GM19351 (cell line): ENCODE results near the gene SPTY2D1.
A peak's percentile ranks its signal among the peaks of the same experiment; 100 is the strongest.
"Not testable (repeated sequence)": the region's sequence is repeated elsewhere in the genome, so short reads cannot be mapped to it uniquely, and the experiment has no call there.

Experiments
- ATAC-seq: cut with Tn5 transposase; IDR thresholded peaks from one replicate; pipeline ENCODE4 v1.9.1; 2021; ENCODE audit warnings: mild to moderate bottlenecking, moderate library complexity; ENCODE audit not compliant: unreplicated experiment

Gene SPTY2D1

GRCh38 chr11:18623707-18624106, 10.4 kb downstream of the SPTY2D1 start:
- no peak for ATAC-seq

GRCh38 chr11:18618342-18619025, 15.7 kb downstream of the SPTY2D1 start:
- ATAC-seq = no peak

DNA sequence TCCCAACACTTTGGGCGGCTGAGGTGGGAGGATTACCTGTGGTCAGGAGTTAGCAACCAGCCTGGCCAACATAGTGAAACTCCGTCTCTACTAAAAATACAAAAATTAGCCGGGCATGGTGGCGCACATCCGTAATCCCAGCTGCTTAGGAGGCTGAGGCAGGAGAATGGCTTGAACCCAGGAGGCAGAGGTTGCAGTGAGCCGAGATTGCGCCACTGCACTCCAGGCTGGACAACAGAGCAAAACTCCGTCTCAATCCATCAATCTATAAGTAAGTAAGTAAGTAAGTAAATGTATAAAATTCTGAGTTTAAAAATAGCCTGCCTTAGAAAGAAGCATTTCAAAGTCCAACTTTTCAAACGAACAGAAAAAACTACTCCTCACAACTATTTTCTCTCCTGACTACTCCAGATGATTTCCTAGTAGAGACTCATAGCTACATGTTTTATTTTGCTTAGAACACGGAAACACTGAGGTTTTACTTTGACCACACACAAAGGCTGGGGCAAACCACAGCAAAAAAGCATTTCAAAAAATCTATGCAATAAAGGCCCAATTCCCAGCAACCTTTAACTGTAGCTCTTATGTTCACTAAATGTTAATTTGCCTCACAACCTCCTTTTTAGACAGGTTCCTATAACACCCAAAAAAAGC, 16.3 kb downstream of the SPTY2D1 start:
- ATAC-seq = peak; percentile 36

- peak; percentile 95 for ATAC-seq
These were observed 18.3 kb downstream of the SPTY2D1 start for GRCh38 chr11:18615628-18616392.

- ATAC-seq = no peak
These were observed 19.5 kb downstream of the SPTY2D1 start for GRCh38 chr11:18614667-18615066.

DNA sequence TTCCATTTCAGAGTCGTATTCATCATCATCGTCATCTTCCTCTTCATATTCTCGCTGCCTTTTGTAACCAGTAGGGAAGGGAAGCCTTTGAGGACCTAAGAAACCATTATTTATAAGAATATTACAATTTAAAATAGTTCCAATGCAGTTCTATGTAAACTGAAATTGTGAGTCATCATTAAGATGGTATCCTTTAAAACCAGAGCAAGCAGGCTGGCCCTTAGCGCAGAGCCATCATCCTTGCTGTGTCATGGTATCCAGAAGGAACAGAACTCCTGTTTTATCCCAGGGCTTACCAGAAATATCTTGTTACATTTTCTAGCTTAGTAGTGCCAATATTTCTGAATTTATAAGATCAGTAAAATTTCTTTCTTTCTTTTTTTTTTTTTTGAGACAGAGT, 21.7 kb downstream of the SPTY2D1 start:
- no peak for ATAC-seq

DNA sequence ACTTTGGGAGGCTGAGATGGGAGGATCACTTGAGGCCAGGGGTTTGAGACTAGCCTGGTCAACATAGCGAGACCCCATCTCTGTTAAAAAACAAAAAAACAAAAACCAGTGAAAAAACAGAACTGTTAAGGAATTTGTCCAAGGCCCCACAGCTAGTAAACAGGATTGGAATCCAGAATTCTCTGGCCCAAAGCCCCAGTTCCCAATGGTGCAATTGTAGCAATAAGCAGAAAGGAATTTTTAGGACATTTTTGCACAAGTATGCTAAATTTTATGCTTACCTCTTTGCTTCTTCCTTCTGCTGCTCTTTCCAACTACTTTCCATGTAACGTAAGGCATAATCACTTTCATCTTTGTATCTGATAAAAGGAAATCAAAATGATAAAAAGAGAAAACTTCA, 22.9 kb downstream of the SPTY2D1 start:
- no peak for ATAC-seq

- no peak for ATAC-seq
These were observed 25.8 kb downstream of the SPTY2D1 start for GRCh38 chr11:18608376-18608775.

- ATAC-seq = no peak
These were observed 33.1 kb downstream of the SPTY2D1 start for GRCh38 chr11:18600915-18601569.

- ATAC-seq = no peak
These were observed 34.4 kb downstream of the SPTY2D1 start, which contains the start of gene MISFA for GRCh38 chr11:18599739-18600230. TSS of gene MISFA (plus strand) at chr11:18599789. CDS start at chr11:18599929, 140 bp downstream.

DNA sequence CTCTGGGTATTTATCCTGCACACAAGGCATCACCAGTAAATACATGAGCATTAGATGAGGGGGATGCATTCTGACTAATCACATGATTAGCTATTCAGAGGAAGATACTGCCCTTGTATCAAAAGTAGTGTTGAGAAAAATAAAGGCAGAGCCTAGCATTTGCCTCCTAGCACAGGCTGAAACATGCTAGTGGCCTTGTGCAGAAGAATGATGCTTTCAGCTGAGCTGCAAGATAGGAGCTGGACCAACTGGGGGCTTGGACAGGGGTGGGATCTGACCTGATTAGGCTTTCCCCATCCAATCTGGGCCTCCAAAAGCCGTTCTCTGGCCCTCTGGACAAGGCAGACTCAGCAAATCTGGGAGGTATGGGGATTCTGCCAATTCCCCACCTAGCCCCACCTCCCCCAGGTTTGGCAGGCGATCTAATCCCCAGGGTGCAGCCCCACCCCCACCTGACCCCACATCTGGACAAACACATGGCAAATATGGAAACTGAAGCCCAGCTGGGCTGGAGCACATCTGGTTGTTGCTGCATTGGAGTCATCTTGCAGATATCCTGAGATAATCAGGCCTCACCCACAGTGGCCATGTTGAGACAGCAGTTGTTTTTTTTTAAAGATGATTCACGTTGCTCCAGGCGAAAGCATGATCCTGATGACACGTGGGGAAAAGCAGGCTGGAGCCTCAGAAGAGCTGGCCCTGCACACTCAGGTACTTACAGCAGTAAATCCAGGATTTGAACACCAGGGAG, 39.0 kb downstream of the SPTY2D1 start:
- ATAC-seq = no peak

DNA sequence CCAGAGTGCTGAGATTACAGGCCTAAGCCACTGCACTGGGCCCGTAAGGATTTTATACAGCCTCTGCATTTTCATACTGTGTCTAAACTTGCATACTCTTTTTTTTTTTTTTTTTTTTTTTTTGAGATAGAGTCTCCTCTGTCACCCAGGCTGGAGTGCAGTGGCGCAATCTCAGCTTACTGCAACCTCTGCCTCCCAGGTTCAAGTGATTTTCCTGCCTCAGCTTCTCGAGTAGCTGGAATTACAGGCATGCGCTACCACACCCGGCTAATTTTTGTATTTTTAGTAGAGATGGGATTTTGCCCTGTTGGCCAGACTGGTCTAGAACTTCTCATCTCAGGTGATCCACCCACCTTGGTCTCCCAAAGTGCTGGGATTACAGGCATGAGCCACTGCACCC, 40.1 kb downstream of the SPTY2D1 start:
- ATAC-seq = not testable (repeated sequence)

DNA sequence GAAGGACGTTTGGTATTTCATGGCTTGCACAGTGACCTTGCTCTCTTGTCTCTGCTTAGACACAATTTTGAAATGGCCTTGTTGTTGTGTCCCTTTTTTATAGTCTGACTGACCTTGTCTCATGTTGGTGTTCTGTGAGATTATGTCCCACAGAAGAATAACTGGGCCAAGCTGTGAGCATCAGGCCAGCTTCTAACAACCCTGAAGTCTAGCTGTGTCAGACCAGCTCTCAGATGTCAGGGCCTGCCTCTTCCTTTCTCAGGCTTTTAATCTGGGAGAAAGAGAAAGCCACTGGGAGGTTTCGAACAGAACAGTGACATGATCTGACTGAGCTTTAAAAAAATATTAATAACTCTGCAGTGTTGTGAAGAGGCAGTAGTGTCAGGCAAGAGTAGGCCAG, 43.6 kb downstream of the SPTY2D1 start:
- no peak for ATAC-seq

GRCh38 chr11:18588297-18589252, 45.6 kb downstream of the SPTY2D1 start, which contains the start of gene UEVLD:
TSS of gene UEVLD (minus strand) at chr11:18588734. CDS start at chr11:18588654, 80 bp downstream.
- no peak for ATAC-seq

- no peak for ATAC-seq
These were observed 52.3 kb downstream of the SPTY2D1 start for GRCh38 chr11:18581825-18582224.

DNA sequence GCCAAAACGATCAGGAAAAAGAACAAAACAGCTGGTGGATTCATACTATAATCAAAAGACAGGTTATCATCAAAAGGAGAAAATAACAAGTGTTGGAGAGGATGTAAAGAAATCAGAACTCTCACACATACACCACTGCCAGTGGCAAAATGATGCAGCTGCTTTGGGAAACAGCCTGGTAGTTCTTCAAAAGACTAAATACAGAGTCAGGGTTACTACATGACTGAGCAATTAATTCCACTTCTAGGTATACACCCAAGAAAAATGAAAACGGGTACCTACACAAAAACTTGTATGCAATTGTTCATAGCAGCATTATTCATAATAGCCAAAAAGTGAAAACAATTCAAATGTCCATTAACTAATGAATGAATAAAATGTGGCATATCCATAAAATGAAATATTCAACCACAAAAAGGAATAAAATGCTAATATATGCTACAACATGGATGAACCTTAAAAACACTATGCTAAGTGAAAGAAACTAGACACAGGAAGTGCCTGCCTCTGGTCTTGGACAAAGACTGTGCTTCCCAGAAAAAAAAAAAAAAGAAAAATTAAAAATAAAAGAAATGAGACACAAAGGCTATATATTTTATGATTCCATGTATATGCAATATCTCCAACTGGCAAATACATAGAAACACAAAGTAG, 53.9 kb downstream of the SPTY2D1 start:
- ATAC-seq = no peak

DNA sequence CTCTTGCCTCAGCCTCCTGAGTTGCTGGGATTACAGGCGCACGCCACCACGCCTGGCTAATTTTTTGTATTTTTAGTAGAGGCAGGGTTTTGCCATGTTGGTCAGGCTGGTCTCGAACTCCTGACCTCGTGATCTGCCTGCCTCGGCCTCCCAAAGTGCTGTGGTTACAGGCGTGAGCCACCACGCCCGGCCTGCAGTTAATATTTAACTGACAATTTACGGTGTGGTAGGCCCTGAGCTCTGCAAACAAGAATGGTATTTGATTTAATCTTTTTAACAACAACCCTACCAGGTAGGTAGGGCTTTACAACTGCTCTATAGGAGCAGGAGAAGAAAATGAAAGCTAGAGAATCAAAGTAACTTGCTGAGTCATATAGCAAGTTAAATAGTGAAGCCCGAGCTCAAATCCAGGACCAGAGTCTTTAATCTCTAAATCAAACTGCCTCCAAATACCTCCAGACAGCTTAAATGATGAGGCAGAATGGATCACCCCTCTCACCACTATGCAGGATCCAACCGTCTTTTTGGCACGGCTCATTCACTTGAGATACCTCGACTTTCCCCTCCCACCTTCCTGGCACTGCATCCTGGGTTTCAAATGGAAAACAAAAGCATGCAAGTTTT, 55.1 kb downstream of the SPTY2D1 start:
- ATAC-seq = peak; percentile 78

- ATAC-seq = no peak
These were observed 58.8 kb downstream of the SPTY2D1 start for GRCh38 chr11:18575361-18575760.
